H1 (cell line): ENCODE data around the gene SLC25A27. TPM values are rescaled to one million over a fixed set of nuclear protein-coding genes. Genes with fewer than 3 reads are reported as not detected.

ENCODE experiments used
- polyA plus RNA-seq, 7 experiments: library from polyadenylated mRNA; depleted of rRNA in 3 of 7; stranded (reverse) in 5 of 7; unstranded in 2 of 7; fragments of >200 nt in 5 of 7; fragments of 200-250 nt in 2 of 7; gene quantifications; 1 replicate in 5 of 7; 2 replicates in 1 of 7; 4 replicates in 1 of 7; pipeline versions ENCODE4 v1.2.1 to v1.2.3, GENCODE V29; 2011 to 2013; ENCODE audit warnings: missing spikeins in 2 of 7, mixed read lengths in 2 of 7
- total RNA-seq: library from RNA; stranded (reverse); fragmentation: NEBNext Ultra II Directional; extraction: Animal tissue kit (Norgen Biotek cat#: 25700); gene quantifications from 2 replicates; pipeline ENCODE4 v1.2.1, GENCODE V29; 2021

Gene SLC25A27
- total and polyA plus RNA-seq, 2 of the 8 experiments (the other 6 are each of a cell fraction or from before 2014, with no cell fraction given): 7.3 to 8.4 TPM

Other genes starting within 250 kb of the SLC25A27 start
- 8.1 and 8.5 TPM in 2 replicates for gene RCAN2, start 161.5 kb upstream of the SLC25A27 start, total RNA-seq
- 3.6 and 5.0 TPM in 2 replicates for gene RCAN2, start 161.5 kb upstream of the SLC25A27 start, polyA plus RNA-seq (2011; rRNA removed)
- gene CYP39A1, start 157 bp upstream of the SLC25A27 start, total RNA-seq: 2.4 and 2.5 TPM in 2 replicates
- 0.20 and 0.71 TPM in 2 replicates for gene CYP39A1, start 157 bp upstream of the SLC25A27 start, polyA plus RNA-seq (2011; rRNA removed)
- gene TDRD6, start 34.9 kb downstream of the SLC25A27 start, total RNA-seq: 0.19 TPM in 1 of 2 replicates, not detected in the other
- gene TDRD6, start 34.9 kb downstream of the SLC25A27 start, polyA plus RNA-seq (2011; rRNA removed): 0.02 and 0.06 TPM in 2 replicates
- gene PLA2G7, start 82.4 kb downstream of the SLC25A27 start, total RNA-seq: 1.5 and 1.9 TPM in 2 replicates
- 1.3 and 2.2 TPM in 2 replicates for gene PLA2G7, start 82.4 kb downstream of the SLC25A27 start, polyA plus RNA-seq (2011; rRNA removed)
- gene ANKRD66, start 94.0 kb downstream of the SLC25A27 start, total RNA-seq: not detected in 2 replicates
- 0.05 TPM in 1 of 2 replicates, not detected in the other for gene ANKRD66, start 94.0 kb downstream of the SLC25A27 start, polyA plus RNA-seq (2011; rRNA removed)
- gene MEP1A, start 140.4 kb downstream of the SLC25A27 start, total RNA-seq: not detected in 2 replicates
- 0.03 and 0.06 TPM in 2 replicates for gene MEP1A, start 140.4 kb downstream of the SLC25A27 start, polyA plus RNA-seq (2011; rRNA removed)